ENCODE results near the gene SUGP2.

SUGP2 gene

DNA sequence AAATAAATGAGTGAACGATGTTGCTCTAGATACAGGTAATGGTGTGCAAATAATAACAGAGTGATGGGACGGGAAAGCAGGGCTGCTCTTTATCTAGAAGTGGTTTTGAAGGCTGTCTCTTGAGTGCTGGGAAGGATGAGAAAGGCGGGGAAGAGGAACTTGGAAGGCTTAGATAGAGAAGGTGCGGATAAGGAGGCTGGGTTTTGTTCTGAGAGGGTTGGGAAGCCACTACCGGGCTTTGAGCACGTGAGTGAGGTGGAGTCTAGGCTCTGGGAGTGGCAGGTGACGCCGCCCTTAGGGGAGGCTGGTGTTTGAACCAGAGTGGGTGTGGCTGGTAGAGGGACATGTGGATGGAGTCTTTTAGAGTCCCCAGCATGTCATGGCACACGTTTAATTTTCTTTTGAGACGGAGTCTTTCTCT lies 897 bp upstream of the SUGP2 start:
- Histone ChIP-seq H3K27me3 (replicated peaks; ENCODE audit: control insufficient read depth, insufficient read depth, low read length) (no peaks in the 10 kb centered on the region), H3K4me3 (replicated peaks; ENCODE audit: low read depth, low read length) (peak overlapping the region; percentile 69), H3K36me3 (ENCODE audit: control insufficient read depth, insufficient read depth, low read length) (peaks cover 4% of the 10 kb centered on the region)
- peak; percentile 62 for DNase-seq (ENCODE audit: extremely low read depth, insufficient read length)
- TF ChIP-seq, protein P1, sequence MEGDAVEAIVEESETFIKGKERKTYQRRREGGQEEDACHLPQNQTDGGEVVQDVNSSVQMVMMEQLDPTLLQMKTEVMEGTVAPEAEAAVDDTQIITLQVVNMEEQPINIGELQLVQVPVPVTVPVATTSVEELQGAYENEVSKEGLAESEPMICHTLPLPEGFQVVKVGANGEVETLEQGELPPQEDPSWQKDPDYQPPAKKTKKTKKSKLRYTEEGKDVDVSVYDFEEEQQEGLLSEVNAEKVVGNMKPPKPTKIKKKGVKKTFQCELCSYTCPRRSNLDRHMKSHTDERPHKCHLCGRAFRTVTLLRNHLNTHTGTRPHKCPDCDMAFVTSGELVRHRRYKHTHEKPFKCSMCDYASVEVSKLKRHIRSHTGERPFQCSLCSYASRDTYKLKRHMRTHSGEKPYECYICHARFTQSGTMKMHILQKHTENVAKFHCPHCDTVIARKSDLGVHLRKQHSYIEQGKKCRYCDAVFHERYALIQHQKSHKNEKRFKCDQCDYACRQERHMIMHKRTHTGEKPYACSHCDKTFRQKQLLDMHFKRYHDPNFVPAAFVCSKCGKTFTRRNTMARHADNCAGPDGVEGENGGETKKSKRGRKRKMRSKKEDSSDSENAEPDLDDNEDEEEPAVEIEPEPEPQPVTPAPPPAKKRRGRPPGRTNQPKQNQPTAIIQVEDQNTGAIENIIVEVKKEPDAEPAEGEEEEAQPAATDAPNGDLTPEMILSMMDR (IDR thresholded peaks at IDR 0.05; ENCODE audit: insufficient read depth, low read length, poor library complexity, severe bottlenecking) = no peak

DNA sequence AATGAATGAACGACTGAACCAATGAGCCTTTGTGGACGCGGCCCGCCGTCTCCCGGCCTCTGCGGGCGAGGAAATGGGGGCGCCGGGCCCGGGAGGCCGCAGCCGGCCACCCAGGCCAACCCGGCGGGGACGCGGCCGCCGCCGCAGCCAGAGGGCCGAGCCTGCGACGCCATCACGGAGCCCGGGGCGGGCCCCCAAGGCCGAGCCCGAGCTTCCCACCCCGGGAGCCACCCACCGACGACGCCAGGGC lies 216 bp downstream of the SUGP2 start:
- H3K27me3 ChIP-seq (replicated peaks; ENCODE audit: control insufficient read depth, insufficient read depth, low read length) = no peaks in the 10 kb centered on the region
- TF ChIP-seq, protein P1 (IDR thresholded peaks at IDR 0.05; ENCODE audit: insufficient read depth, low read length, poor library complexity, severe bottlenecking) = no peak
- H3K4me3 ChIP-seq (replicated peaks; ENCODE audit: low read depth, low read length) = peak overlapping the region; percentile 93
- no peak for DNase-seq (ENCODE audit: extremely low read depth, insufficient read length)
- H3K36me3 ChIP-seq (ENCODE audit: control insufficient read depth, insufficient read depth, low read length) = peaks cover 6% of the 10 kb centered on the region

DNA sequence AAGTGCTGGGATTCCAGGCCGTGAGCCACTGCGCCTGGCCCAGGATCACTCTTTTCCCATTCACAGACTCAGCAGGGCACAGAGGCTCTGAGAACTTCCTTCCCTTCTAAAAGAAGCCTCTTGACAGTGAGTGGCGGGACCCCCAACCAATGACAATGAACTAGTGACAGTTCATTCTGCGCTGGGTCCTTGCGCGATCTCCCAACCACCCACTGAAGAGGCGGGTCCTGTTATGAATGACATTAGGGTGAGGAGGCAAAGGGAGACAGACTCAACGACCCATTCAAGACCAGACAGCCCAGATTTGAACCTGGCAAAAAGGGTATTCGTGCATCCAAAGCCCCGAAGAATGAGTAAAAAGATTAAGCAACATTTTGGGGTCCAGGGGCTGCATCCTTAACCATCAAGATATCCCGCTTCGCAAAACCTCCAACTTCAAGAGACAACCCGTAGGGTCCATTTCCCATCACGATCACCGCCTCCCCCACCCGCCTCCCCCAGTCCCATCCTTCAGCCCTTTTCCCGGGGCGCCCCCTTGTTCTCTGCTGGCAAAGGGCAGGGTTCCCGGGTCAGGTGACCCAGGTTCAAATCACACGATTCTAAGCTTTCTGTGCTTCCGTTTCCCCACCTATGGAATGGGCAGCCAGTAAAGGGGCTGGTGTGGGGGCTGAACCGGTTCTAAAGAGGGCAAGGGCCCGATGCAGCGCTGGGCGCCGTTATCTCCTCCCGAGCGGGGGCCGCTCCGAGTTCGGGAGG lies 719 bp downstream of the SUGP2 start:
- TF ChIP-seq, protein P1 (IDR thresholded peaks at IDR 0.05; ENCODE audit: insufficient read depth, low read length, poor library complexity, severe bottlenecking) = peak; percentile 18
- Histone ChIP-seq H3K27me3 (replicated peaks; ENCODE audit: control insufficient read depth, insufficient read depth, low read length) (no peaks in the 10 kb centered on the region), H3K4me3 (replicated peaks; ENCODE audit: low read depth, low read length) (peak overlapping the region; percentile 93), H3K36me3 (ENCODE audit: control insufficient read depth, insufficient read depth, low read length) (peaks cover 6% of the 10 kb centered on the region)
- peak; percentile 73 for DNase-seq (ENCODE audit: extremely low read depth, insufficient read length)

DNA sequence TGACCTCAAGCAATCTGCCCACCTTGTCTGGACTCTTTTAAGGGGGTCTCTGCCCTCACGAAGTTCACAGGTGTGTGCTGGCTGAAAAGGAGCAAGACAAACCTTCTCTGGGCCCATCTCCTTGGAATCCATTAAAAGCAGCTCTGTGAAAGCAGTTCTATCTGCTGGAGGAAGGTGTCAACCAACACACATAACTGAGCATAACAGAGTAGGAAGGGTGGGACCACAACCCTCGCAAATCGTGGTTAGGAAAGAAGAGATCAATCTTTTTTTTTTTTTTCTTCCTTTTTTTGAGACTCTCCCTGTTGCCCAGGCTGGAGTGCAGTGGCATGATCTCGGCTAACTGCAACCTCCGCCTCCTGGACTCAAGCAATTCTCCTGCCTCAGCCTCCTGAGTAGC lies 1.4 kb downstream of the SUGP2 start:
- Histone ChIP-seq H3K27me3 (replicated peaks; ENCODE audit: control insufficient read depth, insufficient read depth, low read length) (no peaks in the 10 kb centered on the region), H3K36me3 (ENCODE audit: control insufficient read depth, insufficient read depth, low read length) (peaks cover 6% of the 10 kb centered on the region), H3K4me3 (replicated peaks; ENCODE audit: low read depth, low read length) (peak overlapping the region; percentile 93)
- DNase-seq (ENCODE audit: extremely low read depth, insufficient read length) = no peak
- TF ChIP-seq, protein P1 (IDR thresholded peaks at IDR 0.05; ENCODE audit: insufficient read depth, low read length, poor library complexity, severe bottlenecking) = no peak

DNA sequence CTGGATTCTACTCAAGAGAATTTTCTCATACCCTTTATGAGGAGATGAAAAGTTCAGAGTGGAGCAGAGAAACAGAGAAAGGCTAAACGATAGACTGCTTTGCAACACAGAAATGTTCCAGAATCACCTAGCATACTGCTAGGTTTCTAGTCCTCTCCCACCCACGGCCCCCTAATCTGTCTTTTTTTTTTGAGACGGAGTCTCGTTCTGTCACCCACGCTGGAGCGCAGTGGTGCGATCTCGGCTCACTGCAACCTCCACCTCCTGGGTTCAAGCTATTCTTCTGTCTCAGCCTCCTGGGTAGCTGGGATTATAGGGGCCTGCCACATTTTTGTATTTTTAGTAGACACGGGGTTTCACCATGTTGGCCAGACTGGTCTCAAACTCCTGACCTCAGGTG lies 4.8 kb downstream of the SUGP2 start:
- Histone ChIP-seq H3K36me3 (ENCODE audit: control insufficient read depth, insufficient read depth, low read length) (peaks cover 27% of the 10 kb centered on the region), H3K27me3 (replicated peaks; ENCODE audit: control insufficient read depth, insufficient read depth, low read length) (no peaks in the 10 kb centered on the region), H3K4me3 (replicated peaks; ENCODE audit: low read depth, low read length) (no peak overlapping the region)
- TF ChIP-seq, protein P1 (IDR thresholded peaks at IDR 0.05; ENCODE audit: insufficient read depth, low read length, poor library complexity, severe bottlenecking) = no peak
- no peak for DNase-seq (ENCODE audit: extremely low read depth, insufficient read length)

DNA sequence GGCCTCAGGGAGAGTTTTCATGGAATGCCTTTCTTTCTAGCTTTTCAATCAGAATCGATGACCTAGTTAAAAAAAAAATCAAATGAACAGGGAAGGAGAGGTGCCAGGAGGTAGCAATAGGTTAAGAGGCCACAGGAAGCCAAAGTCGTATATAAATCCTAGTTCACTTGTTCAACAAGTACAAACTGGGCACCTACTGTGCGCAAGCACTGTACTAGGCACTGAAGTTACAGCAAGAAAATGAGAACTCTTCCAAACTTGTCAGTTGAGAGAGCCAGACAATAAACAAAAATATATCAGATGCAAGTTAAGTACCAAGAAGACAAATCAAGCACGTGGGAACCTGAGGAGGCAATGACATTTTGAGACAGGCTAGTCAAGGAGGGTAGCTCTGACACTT lies 6.1 kb downstream of the SUGP2 start:
- DNase-seq (ENCODE audit: extremely low read depth, insufficient read length) = no peak
- Histone ChIP-seq H3K4me3 (replicated peaks; ENCODE audit: low read depth, low read length) (no peak overlapping the region), H3K27me3 (replicated peaks; ENCODE audit: control insufficient read depth, insufficient read depth, low read length) (no peaks in the 10 kb centered on the region), H3K36me3 (ENCODE audit: control insufficient read depth, insufficient read depth, low read length) (peaks cover 29% of the 10 kb centered on the region)
- TF ChIP-seq, protein P1 (IDR thresholded peaks at IDR 0.05; ENCODE audit: insufficient read depth, low read length, poor library complexity, severe bottlenecking) = no peak

Measured in GM06990 (cell line).